ENCODE data around the gene LRRK1. TPM values are rescaled to one million over a fixed set of nuclear protein-coding genes. Genes with fewer than 3 reads are reported as not detected.

LRRK1 gene
- total and polyA plus RNA-seq, 2 of the 4 experiments (the other 2 are of a cell fraction): 3.0 to 5.8 TPM

DNA sequence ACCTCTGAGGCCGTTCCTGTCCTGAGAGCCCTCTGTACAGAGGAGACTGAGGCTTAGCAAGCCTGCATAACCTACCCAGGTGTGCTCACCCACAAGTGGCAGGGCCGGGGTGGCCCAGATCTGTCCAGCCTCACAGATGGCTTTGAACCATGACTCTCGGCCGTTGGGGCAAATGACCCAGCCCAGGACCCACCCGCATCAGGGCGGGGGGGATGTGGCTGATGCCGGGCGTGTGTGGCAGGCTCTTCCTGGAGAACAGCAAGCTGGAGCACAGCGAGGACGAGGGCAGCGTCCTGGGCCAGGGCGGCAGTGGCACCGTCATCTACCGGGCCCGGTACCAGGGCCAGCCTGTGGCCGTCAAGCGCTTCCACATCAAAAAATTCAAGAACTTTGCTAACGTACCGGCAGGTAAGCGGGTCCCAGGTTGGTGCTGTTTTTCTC, 133.5 kb downstream of the LRRK1 start:
- in situ Hi-C loops (cut with MboI; ENCODE audit: low sequenced_read_pairs): no loop called here
- Histone ChIP-seq H3K4me1 (ENCODE audit: control insufficient read depth, insufficient read depth, low read length) (no peaks in the 10 kb centered on the region), H3K36me3 (ENCODE audit: control insufficient read depth, insufficient read depth, low read length) (peaks cover 38% of the 10 kb centered on the region), H3K4ac (ENCODE audit: low read depth, low read length) (no peak overlapping the region), H3K23ac (ENCODE audit: low read depth, low read length) (no peak overlapping the region), H2AK5ac (ENCODE audit: low read depth, low read length) (no peak overlapping the region), H2BK5ac (ENCODE audit: low read depth, low read length, poor library complexity, severe bottlenecking) (no peak overlapping the region), H3K27me3 (ENCODE audit: control insufficient read depth, insufficient read depth, low read length) (no peaks in the 10 kb centered on the region), H3K27ac (ENCODE audit: insufficient read depth, low read length) (no peak overlapping the region), H3K4me2 (ENCODE audit: low read depth, low read length) (no peak overlapping the region), H4K20me1 (ENCODE audit: insufficient read depth, low read length) (no peaks in the 10 kb centered on the region), H3K18ac (ENCODE audit: low read depth, low read length) (no peak overlapping the region), H3K9me1 (ENCODE audit: insufficient read depth, low read length) (0 out of 2 replicates have a peak, but pooled peaks cover under 1% of the 10 kb centered on the region), H3K79me1 (ENCODE audit: low read depth in 1 of 2, low read length in 2 of 2) (no peaks in the 10 kb centered on the region), H2AK9ac (replicated peaks; ENCODE audit: low read depth, low read length, poor library complexity) (no peak overlapping the region), H2BK20ac (ENCODE audit: low read depth, low read length) (no peak overlapping the region), H4K91ac (ENCODE audit: insufficient read depth, low read depth, low read length) (no peak overlapping the region), H4K5ac (ENCODE audit: low read depth, low read length) (no peak overlapping the region), H3K9ac (ENCODE audit: low read depth, low read length) (no peak overlapping the region), H3K56ac (ENCODE audit: extremely low read depth, insufficient read depth, low read length) (no peak overlapping the region), H3K4me3 (ENCODE audit: insufficient read depth, low read depth, low read length) (no peak overlapping the region), H4K8ac (ENCODE audit: low read depth in 2 of 2, low read length in 2 of 2) (no peak overlapping the region), H2BK120ac (ENCODE audit: low read depth, low read length) (no peak overlapping the region), H2BK15ac (ENCODE audit: low read depth, low read length) (no peak overlapping the region), H3K14ac (replicated peaks; ENCODE audit: low read depth, low read length) (no peak overlapping the region), H2AFZ (replicated peaks; ENCODE audit: low read length, poor library complexity) (no peak overlapping the region), H3K9me3 (ENCODE audit: control insufficient read depth, insufficient read depth, low read length) (no peaks in the 10 kb centered on the region)
- TF ChIP-seq MXI1 (IDR thresholded peaks at IDR 0.05; ENCODE audit: borderline replicate concordance, low read depth, low read length) (no peak), CHD1 (IDR thresholded peaks at IDR 0.05; ENCODE audit: low read depth, low read length) (no peak), CEBPB (IDR thresholded peaks at IDR 0.05; ENCODE audit: low read depth, low read length) (no peak), NFE2L2 (IDR thresholded peaks at IDR 0.05; ENCODE audit: low read depth, low read length) (no peak), RCOR1 (IDR thresholded peaks at IDR 0.05; ENCODE audit: insufficient replicate concordance, low read length) (no peak), RFX5 (IDR thresholded peaks at IDR 0.05; ENCODE audit: low read depth, low read length) (no peak)
- ATAC-seq (ENCODE audit: low read depth) (no peak), DNase-seq (no peak)
- ChIA-PET CTCF (no interaction called here), POLR2A (ENCODE audit: unreplicated experiment) (no interaction called here)
- no TSS peak for BruUV-seq (replicated peaks)
- intact Hi-C loops (cut with micrococcal nuclease): no loop called here
- dilution Hi-C loops (cut with HindIII; ENCODE audit: low sequenced_read_pairs, unreplicated experiment): no loop called here
- WGBS, 2 experiments (ENCODE audit: extremely low coverage in 2 of 2, insufficient read length in 1 of 2): 93% methylated on average over 12 of the region's 20 CpGs; no CpG with 5 or more reads in 1 of the 2 experiments
